Measurements from ENCODE around the gene MSL1.

The MSL1 gene

GRCh38 chr17:40168262-40168832 lies 46.6 kb downstream of the MSL1 start:
- TF ChIP-seq ZFX (IDR thresholded peaks at IDR 0.05; ENCODE audit: borderline replicate concordance): no peak
- peak; percentile 80 for TF ChIP-seq CTCF (IDR thresholded peaks at IDR 0.05)
- no peak overlapping the region for H3K27ac ChIP-seq

- TF ChIP-seq CTCF (IDR thresholded peaks at IDR 0.05): no peak
- TF ChIP-seq ZFX (IDR thresholded peaks at IDR 0.05; ENCODE audit: borderline replicate concordance): no peak
- no peak overlapping the region for H3K27ac ChIP-seq
Measured at GRCh38 chr17:40170325-40170724, 48.6 kb downstream of the MSL1 start.

GRCh38 chr17:40171750-40172149 lies 50.0 kb downstream of the MSL1 start:
- TF ChIP-seq ZFX (IDR thresholded peaks at IDR 0.05; ENCODE audit: borderline replicate concordance) (no peak), CTCF (IDR thresholded peaks at IDR 0.05) (no peak)
- no peak overlapping the region for H3K27ac ChIP-seq

- H3K27ac ChIP-seq: no peak overlapping the region
Measured at GRCh38 chr17:40173091-40173777, 51.5 kb downstream of the MSL1 start.

GRCh38 chr17:40173778-40174135 lies 52.0 kb downstream of the MSL1 start:
- no peak overlapping the region for H3K27ac ChIP-seq
- TF ChIP-seq ZFX (IDR thresholded peaks at IDR 0.05; ENCODE audit: borderline replicate concordance) (no peak), CTCF (IDR thresholded peaks at IDR 0.05) (no peak)

More at GRCh38 chr17:40173091-40173777, 51.5 kb downstream of the MSL1 start:
- TF ChIP-seq CTCF (IDR thresholded peaks at IDR 0.05) (no peak), ZFX (IDR thresholded peaks at IDR 0.05; ENCODE audit: borderline replicate concordance) (no peak)

- no peak overlapping the region for H3K27ac ChIP-seq
- TF ChIP-seq ZFX (IDR thresholded peaks at IDR 0.05; ENCODE audit: borderline replicate concordance) (no peak), CTCF (IDR thresholded peaks at IDR 0.05) (no peak)
Measured at GRCh38 chr17:40174514-40174913, 52.7 kb downstream of the MSL1 start.

GRCh38 chr17:40175928-40176753 lies 54.4 kb downstream of the MSL1 start:
- TF ChIP-seq CTCF (IDR thresholded peaks at IDR 0.05) (no peak), ZFX (IDR thresholded peaks at IDR 0.05; ENCODE audit: borderline replicate concordance) (no peak)
- peak overlapping the region; percentile 66 for H3K27ac ChIP-seq

All from 22Rv1 (cell line).